Measurements from ENCODE around the gene CNTNAP5. TPM values are rescaled to one million over a fixed set of nuclear protein-coding genes. Genes with fewer than 3 reads are reported as not detected.

The CNTNAP5 gene
- total and polyA plus RNA-seq, 2 donors (not counting 3 experiments of a cell fraction or from before 2014, with no cell fraction given) = not detected

GRCh38 chr2:124045894-124046293 lies 20.8 kb downstream of the CNTNAP5 start:
- dilution Hi-C loops (cut with MboI; ENCODE audit: extremely low pct_ligation_motif_present, low sequenced_read_pairs) = no loop called here

More at GRCh38 chr2:124045894-124046293, 20.8 kb downstream of the CNTNAP5 start:
- TF ChIP-seq CTCF (IDR thresholded peaks at IDR 0.05; ENCODE audit: extremely low read depth in 1 of 2, insufficient read depth in 1 of 2, low read depth in 1 of 2, low read length in 2 of 2) (no peak), POLR2AphosphoS5 (IDR thresholded peaks at IDR 0.05; ENCODE audit: insufficient read depth, low read depth, low read length) (no peak), JUN (IDR thresholded peaks at IDR 0.05; ENCODE audit: borderline replicate concordance, insufficient read depth, insufficient read length, low read depth) (no peak), EZH2 (IDR thresholded peaks at IDR 0.05; ENCODE audit: borderline replicate concordance, low read depth, low read length, severe bottlenecking) (no peak), MAX (IDR thresholded peaks at IDR 0.05; ENCODE audit: insufficient read depth, insufficient read length) (no peak), FOS (IDR thresholded peaks at IDR 0.05; ENCODE audit: borderline replicate concordance, insufficient read depth, low read length) (no peak), POLR2A (IDR thresholded peaks at IDR 0.05; ENCODE audit: low read depth, low read length) (no peak), MYC (IDR thresholded peaks at IDR 0.05; ENCODE audit: low read depth, low read length) (no peak), GATA2 (IDR thresholded peaks at IDR 0.05; ENCODE audit: insufficient read depth, insufficient read length, low read depth, low read length) (no peak)
- Histone ChIP-seq H3K9me3 (replicated peaks; ENCODE audit: control insufficient read depth, insufficient read depth, low read length) (peaks cover 4% of the 10 kb centered on the region), H3K79me2 (ENCODE audit: control insufficient read depth, insufficient read depth, low read length) (no peaks in the 10 kb centered on the region), H2AFZ (ENCODE audit: low read depth, low read length) (no peak overlapping the region), H3K4me2 (ENCODE audit: insufficient read depth, low read length) (no peak overlapping the region), H3K9ac (replicated peaks; ENCODE audit: extremely low read depth, insufficient read depth, low read length) (no peak overlapping the region), H4K20me1 (replicated peaks; ENCODE audit: control insufficient read depth, extremely low read depth, insufficient read depth, low read length) (no peaks in the 10 kb centered on the region), H3K27ac (ENCODE audit: insufficient read depth, low read depth, low read length) (no peak overlapping the region), H3K36me3 (ENCODE audit: control insufficient read depth in 2 of 2, extremely low read depth in 1 of 2, insufficient read depth in 2 of 2, low read length in 2 of 2) (no peaks in the 10 kb centered on the region), H3K4me1 (ENCODE audit: control insufficient read depth, extremely low read depth, insufficient read depth, low read length) (no peaks in the 10 kb centered on the region), H3K4me3 (replicated peaks in 1 of 3; ENCODE audit: insufficient read depth in 1 of 3, low read depth in 1 of 3, low read length in 3 of 3) (no peak overlapping the region), H3K27me3 (ENCODE audit: control insufficient read depth in 2 of 2, insufficient read depth in 2 of 2, low read length in 2 of 2) (no peaks in the 10 kb centered on the region), H3K9me1 (replicated peaks; ENCODE audit: control insufficient read depth, extremely low read depth, insufficient read depth, low read length) (no peaks in the 10 kb centered on the region)
- DNase-seq (ENCODE audit: low read depth, low spot score) (no peak), FAIRE-seq (no peak)
- no TSS peak for BruUV-seq (replicated peaks)
- POLR2A ChIA-PET = no interaction called here
- intact Hi-C loops (cut with micrococcal nuclease) = no loop called here
- CTCF ChIA-PET = no interaction called here

All from endothelial cell of umbilical vein (primary cell).